Gastrocnemius medialis (tissue), 4 donors: ENCODE results near the gene AK3.

ENCODE experiments used
- CTCF ChIP-seq, 5 experiments: fragments of 450-650 bp in 3 of 5; fragments of 200-600 bp in 2 of 5; sonication (generic) in 2 of 5; IDR thresholded peaks in 4 of 5; conservative IDR thresholded peaks in 1 of 5; 1 replicate in 4 of 5; 2 replicates in 1 of 5; pipeline ENCODE4 v1.5.1; 2016 to 2019; ENCODE audit warnings: antibody characterized with exemption in 5 of 5, mild to moderate bottlenecking in 3 of 5, moderate library complexity in 3 of 5
- POLR2A ChIP-seq, 2 donors: fragments of 450-650 bp; IDR thresholded peaks; one replicate each; pipeline ENCODE4 v1.6.1; 2017; ENCODE audit warnings: antibody characterized with exemption in 2 of 2, mild to moderate bottlenecking in 2 of 2, moderate library complexity in 2 of 2

- TF ChIP-seq CTCF (IDR thresholded peaks at IDR 0.05 in 4 of 5, conservative IDR thresholded peaks at IDR 0.05 in 1 of 5) (no peak), POLR2A (IDR thresholded peaks at IDR 0.05) (no peak)
These were observed 13.4 kb downstream of the AK3 start for GRCh38 chr9:4727593-4727992.
